Measurements from ENCODE around the gene LAMA2. TPM values are rescaled to one million over a fixed set of nuclear protein-coding genes. Genes with fewer than 3 reads are reported as not detected.

LAMA2 gene
- total RNA-seq, 1 experiment from 2014 or later: 2.2 TPM

DNA sequence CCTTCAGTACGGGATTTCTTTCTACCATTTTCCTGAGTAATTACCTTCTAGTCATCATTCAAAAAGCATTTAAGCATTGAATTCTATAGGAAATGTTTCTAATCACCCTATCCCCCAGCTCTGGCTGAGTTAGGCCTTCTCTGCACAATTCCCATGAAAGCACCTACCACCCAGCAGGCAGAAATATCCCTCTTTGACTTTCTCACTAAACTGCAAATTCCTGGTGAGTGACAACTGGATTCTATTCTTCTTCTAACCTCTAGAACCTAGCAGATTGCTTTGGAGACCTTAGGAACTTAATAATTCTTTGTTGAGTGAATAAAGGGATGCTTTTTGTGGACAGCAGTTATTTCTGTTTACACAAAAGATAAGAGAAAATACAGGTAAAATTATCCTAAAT lies 328.7 kb downstream of the LAMA2 start:
- Mint-ChIP-seq H3K36me3 (ENCODE audit: insufficient read depth, unreplicated experiment) (no peaks in the 10 kb centered on the region), H3K27ac (ENCODE audit: low read depth, unreplicated experiment) (no peak overlapping the region)
- no TSS peak for BruUV-seq (replicated peaks)

DNA sequence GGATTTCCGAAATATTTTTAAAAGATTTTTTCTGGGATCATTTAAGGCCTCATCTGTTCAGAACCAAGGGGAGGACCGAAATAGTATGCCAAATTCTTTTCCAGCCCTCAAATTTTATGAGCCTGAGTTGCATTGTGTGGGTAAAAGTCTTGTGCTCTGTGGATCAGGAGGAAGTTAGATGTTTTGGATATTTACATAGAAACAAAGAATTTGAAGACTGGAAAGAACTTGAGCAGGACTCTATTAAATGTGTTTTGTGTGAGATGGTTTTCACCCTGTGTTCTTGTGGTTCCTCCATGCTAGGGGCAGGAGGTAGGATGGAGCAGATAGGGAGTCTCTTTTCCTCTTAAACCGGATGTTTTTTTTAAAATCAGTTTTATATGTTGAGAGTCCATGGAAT lies 329.1 kb downstream of the LAMA2 start:
- Mint-ChIP-seq H3K4me1 (ENCODE audit: insufficient read depth, unreplicated experiment) (no peaks in the 10 kb centered on the region), H3K36me3 (ENCODE audit: insufficient read depth, unreplicated experiment) (no peaks in the 10 kb centered on the region), H3K9me3 (ENCODE audit: unreplicated experiment) (no peaks in the 10 kb centered on the region), H3K4me3 (ENCODE audit: unreplicated experiment) (no peak overlapping the region), H3K27me3 (ENCODE audit: insufficient read depth, unreplicated experiment) (peaks cover 41% of the 10 kb centered on the region), H3K27ac (ENCODE audit: low read depth, unreplicated experiment) (no peak overlapping the region)
- TF ChIP-seq, protein P1, sequence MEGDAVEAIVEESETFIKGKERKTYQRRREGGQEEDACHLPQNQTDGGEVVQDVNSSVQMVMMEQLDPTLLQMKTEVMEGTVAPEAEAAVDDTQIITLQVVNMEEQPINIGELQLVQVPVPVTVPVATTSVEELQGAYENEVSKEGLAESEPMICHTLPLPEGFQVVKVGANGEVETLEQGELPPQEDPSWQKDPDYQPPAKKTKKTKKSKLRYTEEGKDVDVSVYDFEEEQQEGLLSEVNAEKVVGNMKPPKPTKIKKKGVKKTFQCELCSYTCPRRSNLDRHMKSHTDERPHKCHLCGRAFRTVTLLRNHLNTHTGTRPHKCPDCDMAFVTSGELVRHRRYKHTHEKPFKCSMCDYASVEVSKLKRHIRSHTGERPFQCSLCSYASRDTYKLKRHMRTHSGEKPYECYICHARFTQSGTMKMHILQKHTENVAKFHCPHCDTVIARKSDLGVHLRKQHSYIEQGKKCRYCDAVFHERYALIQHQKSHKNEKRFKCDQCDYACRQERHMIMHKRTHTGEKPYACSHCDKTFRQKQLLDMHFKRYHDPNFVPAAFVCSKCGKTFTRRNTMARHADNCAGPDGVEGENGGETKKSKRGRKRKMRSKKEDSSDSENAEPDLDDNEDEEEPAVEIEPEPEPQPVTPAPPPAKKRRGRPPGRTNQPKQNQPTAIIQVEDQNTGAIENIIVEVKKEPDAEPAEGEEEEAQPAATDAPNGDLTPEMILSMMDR (IDR thresholded peaks at IDR 0.05; ENCODE audit: unreplicated experiment): no peak
- ChIA-PET POLR2A (no interaction called here), CTCF (interaction anchor here (1.3 kb wide), 1 partner anchor 40 kb away, joined by 3 read pairs; no protein-coding TSS in a partner anchor)
- intact Hi-C loops (cut with micrococcal nuclease): no loop called here
- BruUV-seq (replicated peaks): no TSS peak
- no peak for DNase-seq (ENCODE audit: unreplicated experiment)

More for the DNA sequence above, 328.7 kb downstream of the LAMA2 start:
- ChIA-PET POLR2A (no interaction called here), CTCF (interaction anchor here (1.0 kb wide), 1 partner anchor 31 kb away, joined by 3 read pairs; no protein-coding TSS in a partner anchor)
- TF ChIP-seq, protein P1 (IDR thresholded peaks at IDR 0.05; ENCODE audit: unreplicated experiment): no peak
- no peaks in the 10 kb centered on the region for H3K9me3 Mint-ChIP-seq (ENCODE audit: unreplicated experiment)
- H3K4me1 Mint-ChIP-seq (ENCODE audit: insufficient read depth, unreplicated experiment): no peaks in the 10 kb centered on the region
- DNase-seq (ENCODE audit: unreplicated experiment): no peak
- intact Hi-C loops (cut with micrococcal nuclease): no loop called here
- H3K4me3 Mint-ChIP-seq (ENCODE audit: unreplicated experiment): no peak overlapping the region
- H3K27me3 Mint-ChIP-seq (ENCODE audit: insufficient read depth, unreplicated experiment): peaks cover 45% of the 10 kb centered on the region

DNA sequence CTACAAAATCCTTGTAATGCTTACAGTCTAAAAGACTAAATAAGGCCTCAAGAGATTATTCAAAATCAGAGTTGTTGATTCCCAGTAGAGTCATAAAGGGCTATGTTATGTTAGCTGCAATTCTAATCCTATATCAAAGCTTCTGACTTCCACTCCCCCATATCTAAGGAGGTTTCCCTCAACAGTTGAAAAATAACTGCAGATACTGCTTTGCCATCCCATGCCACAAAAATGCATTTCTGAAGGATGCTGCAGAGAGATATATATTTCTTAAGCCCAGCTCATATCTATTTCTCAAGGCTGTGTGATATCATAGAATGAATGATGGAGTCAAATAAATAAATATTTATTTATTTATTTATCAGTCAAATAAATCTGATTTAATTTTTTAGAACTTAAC lies 332.3 kb downstream of the LAMA2 start:
- Mint-ChIP-seq H3K9me3 (ENCODE audit: unreplicated experiment) (no peaks in the 10 kb centered on the region), H3K27ac (ENCODE audit: low read depth, unreplicated experiment) (no peak overlapping the region), H3K36me3 (ENCODE audit: insufficient read depth, unreplicated experiment) (no peaks in the 10 kb centered on the region), H3K4me3 (ENCODE audit: unreplicated experiment) (no peak overlapping the region), H3K4me1 (ENCODE audit: insufficient read depth, unreplicated experiment) (no peaks in the 10 kb centered on the region), H3K27me3 (ENCODE audit: insufficient read depth, unreplicated experiment) (peaks cover 21% of the 10 kb centered on the region)
- TF ChIP-seq, protein P1 (IDR thresholded peaks at IDR 0.05; ENCODE audit: unreplicated experiment): no peak
- CTCF ChIA-PET: interaction anchor here (1.5 kb wide), 1 partner anchor 37 kb away, joined by 5 read pairs; no protein-coding TSS in a partner anchor
- intact Hi-C loops (cut with micrococcal nuclease): no loop called here
- no peak for DNase-seq (ENCODE audit: unreplicated experiment)
- POLR2A ChIA-PET: interaction anchor here (1.4 kb wide), 1 partner anchor 14 kb away, joined by 4 read pairs; no protein-coding TSS in a partner anchor
- BruUV-seq (replicated peaks): no TSS peak

DNA sequence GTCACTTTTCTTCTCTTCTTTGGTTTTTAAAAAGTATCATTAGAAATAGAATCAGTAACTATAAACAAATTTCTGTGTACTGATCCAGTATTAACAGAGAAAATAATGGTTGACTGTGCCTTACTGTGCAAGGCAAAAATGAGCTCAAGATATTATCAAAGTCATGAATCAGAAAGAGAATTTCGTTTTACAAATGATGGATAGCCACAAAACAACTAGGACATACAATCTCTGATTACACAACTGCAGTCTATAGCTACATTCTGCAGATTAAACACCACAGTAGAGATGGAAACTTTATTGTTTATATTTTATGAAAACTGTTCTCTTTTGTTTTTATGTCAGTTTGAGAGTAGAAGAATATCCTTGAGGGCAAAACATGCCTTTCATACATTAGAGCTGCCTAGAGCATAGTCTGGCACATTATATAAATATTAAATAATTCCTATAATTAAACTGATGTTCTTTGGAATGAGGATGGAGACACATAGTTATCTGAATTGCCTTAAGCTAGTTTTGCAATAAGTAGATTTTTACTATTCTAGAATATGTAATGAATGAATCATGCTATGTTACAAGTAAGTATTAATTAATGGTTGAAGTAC lies 333.1 kb downstream of the LAMA2 start:
- H3K9me3 Mint-ChIP-seq (ENCODE audit: unreplicated experiment): no peaks in the 10 kb centered on the region
- H3K27me3 Mint-ChIP-seq (ENCODE audit: insufficient read depth, unreplicated experiment): peaks cover 21% of the 10 kb centered on the region
- no peak overlapping the region for H3K4me3 Mint-ChIP-seq (ENCODE audit: unreplicated experiment)
- POLR2A ChIA-PET: interaction anchor here (0.6 to 1.4 kb wide), 3 partner anchors 15 to 211 kb away, joined by 3 to 4 read pairs (median 3); no protein-coding TSS in a partner anchor
- no peaks in the 10 kb centered on the region for H3K4me1 Mint-ChIP-seq (ENCODE audit: insufficient read depth, unreplicated experiment)
- TF ChIP-seq, protein P1 (IDR thresholded peaks at IDR 0.05; ENCODE audit: unreplicated experiment): no peak
- H3K27ac Mint-ChIP-seq (ENCODE audit: low read depth, unreplicated experiment): no peak overlapping the region
- no TSS peak for BruUV-seq (replicated peaks)
- CTCF ChIA-PET: interaction anchor here (1.5 kb wide), 1 partner anchor 36 kb away, joined by 5 read pairs; no protein-coding TSS in a partner anchor
- H3K36me3 Mint-ChIP-seq (ENCODE audit: insufficient read depth, unreplicated experiment): no peaks in the 10 kb centered on the region
- intact Hi-C loops (cut with micrococcal nuclease): no loop called here
- no peak for DNase-seq (ENCODE audit: unreplicated experiment)
